ENCODE results near the gene TST. TPM values are rescaled to one million over a fixed set of nuclear protein-coding genes. Genes with fewer than 3 reads are reported as not detected.

Gene TST
- polyA plus RNA-seq, 1 experiment, result 26.3 TPM

DNA sequence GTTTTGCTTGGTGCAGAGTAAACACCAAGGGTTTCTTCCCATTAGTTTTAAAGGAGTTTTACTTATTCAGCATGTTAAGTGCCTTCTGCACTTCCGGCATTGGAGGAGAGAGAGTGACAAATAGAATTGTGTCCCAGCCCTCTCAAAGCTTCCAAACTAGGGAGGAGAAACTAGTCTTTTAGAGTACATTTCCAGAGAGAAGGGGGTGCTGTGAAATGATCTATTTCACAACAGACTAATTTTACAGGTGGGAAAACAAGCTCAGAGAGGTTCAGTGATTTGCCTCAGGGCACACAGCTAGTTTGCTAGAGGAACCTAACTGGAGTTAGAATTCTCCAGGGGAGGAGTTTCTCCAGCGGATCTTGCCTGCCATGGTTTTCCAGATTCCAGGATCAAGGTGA is 12.9 kb upstream of the TST start:
- Histone ChIP-seq H3K27me3 (ENCODE audit: control insufficient read depth, insufficient read depth, low read length) (peaks cover 2% of the 10 kb centered on the region), H3K9me3 (ENCODE audit: control insufficient read depth, insufficient read depth, low read length) (no peaks in the 10 kb centered on the region), H3K27ac (ENCODE audit: low read depth, low read length) (no peak overlapping the region), H3K4me3 (ENCODE audit: low read depth, low read length) (no peak overlapping the region)
- TF ChIP-seq, protein P1, sequence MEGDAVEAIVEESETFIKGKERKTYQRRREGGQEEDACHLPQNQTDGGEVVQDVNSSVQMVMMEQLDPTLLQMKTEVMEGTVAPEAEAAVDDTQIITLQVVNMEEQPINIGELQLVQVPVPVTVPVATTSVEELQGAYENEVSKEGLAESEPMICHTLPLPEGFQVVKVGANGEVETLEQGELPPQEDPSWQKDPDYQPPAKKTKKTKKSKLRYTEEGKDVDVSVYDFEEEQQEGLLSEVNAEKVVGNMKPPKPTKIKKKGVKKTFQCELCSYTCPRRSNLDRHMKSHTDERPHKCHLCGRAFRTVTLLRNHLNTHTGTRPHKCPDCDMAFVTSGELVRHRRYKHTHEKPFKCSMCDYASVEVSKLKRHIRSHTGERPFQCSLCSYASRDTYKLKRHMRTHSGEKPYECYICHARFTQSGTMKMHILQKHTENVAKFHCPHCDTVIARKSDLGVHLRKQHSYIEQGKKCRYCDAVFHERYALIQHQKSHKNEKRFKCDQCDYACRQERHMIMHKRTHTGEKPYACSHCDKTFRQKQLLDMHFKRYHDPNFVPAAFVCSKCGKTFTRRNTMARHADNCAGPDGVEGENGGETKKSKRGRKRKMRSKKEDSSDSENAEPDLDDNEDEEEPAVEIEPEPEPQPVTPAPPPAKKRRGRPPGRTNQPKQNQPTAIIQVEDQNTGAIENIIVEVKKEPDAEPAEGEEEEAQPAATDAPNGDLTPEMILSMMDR (IDR thresholded peaks at IDR 0.05; ENCODE audit: low read depth, low read length), result no peak
- ChIA-PET CTCF (interaction anchor here (0.8 to 4.2 kb wide), 3 partner anchors 12 to 14 kb away, joined by 3 to 36 read pairs (median 11); partner anchors contain the start of genes MPST and TST), POLR2A (no interaction called here)
- no peak for DNase-seq (ENCODE audit: low read depth, low spot score)

DNA sequence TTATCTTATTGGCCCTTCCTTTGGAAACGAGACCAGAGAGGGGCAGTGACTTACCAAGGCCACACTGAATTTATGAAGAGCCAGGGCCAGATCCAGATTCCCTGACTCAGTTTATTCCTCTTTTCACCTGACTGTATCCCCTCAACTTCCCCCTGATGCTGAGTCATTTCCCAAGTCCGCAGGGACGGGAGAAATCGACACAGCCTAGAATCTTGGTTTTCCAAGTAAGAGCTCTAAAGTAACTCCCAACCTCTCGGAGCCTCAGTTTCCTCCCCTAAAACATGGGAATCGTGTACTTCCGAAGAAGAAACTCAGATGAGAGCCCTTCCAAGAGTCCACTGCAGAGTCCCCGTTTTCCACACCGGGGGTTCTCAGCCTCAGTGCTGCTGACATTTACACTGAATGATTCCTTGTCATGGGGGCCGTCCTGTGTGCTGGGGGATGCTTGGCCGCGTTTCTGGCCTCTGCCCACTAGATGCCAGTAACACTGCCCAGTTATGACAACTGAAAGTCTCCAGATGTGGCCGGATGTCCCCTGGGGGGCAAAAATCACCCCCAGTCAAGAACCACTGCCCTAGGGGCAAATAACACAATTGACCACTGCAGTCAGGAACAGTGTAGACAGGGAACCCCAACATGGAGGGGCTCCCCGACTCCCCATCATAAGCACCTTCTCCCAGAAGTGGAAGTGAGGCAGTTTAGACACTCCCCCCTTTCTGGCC is 11.5 kb upstream of the TST start:
- TF ChIP-seq, protein P1 (IDR thresholded peaks at IDR 0.05; ENCODE audit: low read depth, low read length), result no peak
- Histone ChIP-seq H3K27me3 (ENCODE audit: control insufficient read depth, insufficient read depth, low read length) (no peaks in the 10 kb centered on the region), H3K4me3 (ENCODE audit: low read depth, low read length) (no peak overlapping the region), H3K27ac (ENCODE audit: low read depth, low read length) (no peak overlapping the region), H3K9me3 (ENCODE audit: control insufficient read depth, insufficient read depth, low read length) (no peaks in the 10 kb centered on the region)
- no peak for DNase-seq (ENCODE audit: low read depth, low spot score)
- POLR2A ChIA-PET, result interaction anchor here (1.4 kb wide), 1 partner anchor 11 kb away, joined by 4 read pairs; the partner anchor contains the start of genes MPST and TST
- CTCF ChIA-PET, result interaction anchor here (4.2 kb wide), 1 partner anchor 10 kb away, joined by 36 read pairs; the partner anchor contains the start of genes MPST and TST

DNA sequence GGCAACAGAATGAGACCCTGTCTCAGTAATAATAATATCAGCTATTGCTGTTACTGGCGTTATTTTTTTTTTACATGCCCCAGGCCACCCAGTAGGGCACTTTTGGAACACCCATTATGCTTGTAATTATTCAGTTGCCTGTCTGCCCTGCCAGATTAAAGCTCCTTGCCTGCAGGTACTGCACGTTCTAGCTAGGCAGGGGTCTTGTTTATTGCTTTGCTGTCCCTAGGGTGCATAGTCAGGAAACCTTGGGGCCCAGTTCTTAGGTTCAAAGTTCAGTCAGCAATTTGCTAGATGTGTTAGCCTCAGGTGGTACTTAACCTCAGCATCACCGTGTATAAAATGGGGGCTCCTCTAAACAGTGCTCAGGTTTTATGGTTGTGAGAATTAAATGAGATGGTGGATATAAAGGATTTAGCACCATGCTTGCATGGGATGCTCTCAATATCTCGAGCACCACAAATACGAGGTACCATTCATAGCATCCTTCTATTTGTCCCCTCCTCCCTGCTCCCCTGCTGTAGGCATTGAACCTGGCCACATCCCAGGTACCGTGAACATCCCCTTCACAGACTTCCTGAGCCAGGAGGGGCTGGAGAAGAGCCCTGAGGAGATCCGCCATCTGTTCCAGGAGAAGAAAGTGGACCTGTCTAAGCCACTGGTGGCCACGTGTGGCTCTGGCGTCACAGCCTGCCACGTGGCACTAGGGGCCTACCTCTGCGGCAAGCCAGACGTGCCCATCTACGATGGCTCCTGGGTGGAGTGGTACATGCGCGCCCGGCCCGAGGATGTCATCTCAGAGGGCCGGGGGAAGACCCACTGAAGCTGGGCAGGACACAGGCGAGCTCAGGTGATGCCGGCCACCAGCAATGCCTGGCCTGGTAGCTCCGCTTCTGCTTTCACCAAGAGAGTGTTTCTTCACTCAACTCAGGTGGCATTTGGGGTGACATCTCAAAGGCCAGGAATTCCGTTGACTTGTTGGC is 9.7 kb upstream of the TST start:
- ChIA-PET POLR2A (interaction anchor here (1.4 kb wide), 1 partner anchor 10 kb away, joined by 4 read pairs; the partner anchor contains the start of genes MPST and TST), CTCF (interaction anchor here (0.7 to 4.2 kb wide), 3 partner anchors 8 to 173 kb away, joined by 3 to 36 read pairs (median 4); partner anchors contain the start of genes MPST and TST)
- Histone ChIP-seq H3K9me3 (ENCODE audit: control insufficient read depth, insufficient read depth, low read length) (no peaks in the 10 kb centered on the region; the same call in 1 of the 2 replicates), H3K27me3 (ENCODE audit: control insufficient read depth, insufficient read depth, low read length) (no peaks in the 10 kb centered on the region), H3K4me3 (ENCODE audit: low read depth, low read length) (no peak overlapping the region), H3K27ac (ENCODE audit: low read depth, low read length) (no peak overlapping the region)
- DNase-seq (ENCODE audit: low read depth, low spot score), result no peak
- TF ChIP-seq, protein P1 (IDR thresholded peaks at IDR 0.05; ENCODE audit: low read depth, low read length), result no peak

DNA sequence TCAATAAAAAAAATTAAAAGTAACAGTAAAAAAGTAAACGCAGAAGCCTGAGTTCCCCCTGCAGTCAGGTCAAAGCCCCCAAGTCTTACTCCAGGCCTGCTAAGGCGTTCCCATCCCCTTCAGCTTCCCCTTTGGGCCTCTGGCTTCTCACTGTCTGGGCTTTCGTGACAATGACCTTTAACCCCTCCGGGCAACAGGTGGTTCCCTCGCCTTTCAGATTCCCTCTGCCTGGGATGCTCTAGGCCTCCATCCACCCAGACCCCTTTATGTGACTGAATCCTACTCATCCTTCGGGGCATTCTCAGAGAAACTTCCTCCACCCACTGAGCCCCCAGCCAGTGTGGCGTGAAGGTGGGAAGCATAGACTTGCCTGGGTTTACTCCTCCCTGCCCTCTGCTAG is 8.3 kb upstream of the TST start:
- no peaks in the 10 kb centered on the region for H3K27me3 ChIP-seq (ENCODE audit: control insufficient read depth, insufficient read depth, low read length)
- no peak for DNase-seq (ENCODE audit: low read depth, low spot score)
- H3K9me3 ChIP-seq (ENCODE audit: control insufficient read depth, insufficient read depth, low read length), result no peaks in the 10 kb centered on the region; the same call in 1 of the 2 replicates
- ChIA-PET CTCF (no interaction called here), POLR2A (no interaction called here)
- TF ChIP-seq, protein P1 (IDR thresholded peaks at IDR 0.05; ENCODE audit: low read depth, low read length), result no peak
- H3K27ac ChIP-seq (ENCODE audit: low read depth, low read length), result no peak overlapping the region
- H3K4me3 ChIP-seq (ENCODE audit: low read depth, low read length), result no peak overlapping the region

Data from AG04450 (cell line).